IPS DF 19.7 (cell line): ENCODE measurements around the gene ST8SIA5.

Experiments used
- DNase-seq: peaks from one replicate; pipeline ENCODE4 v3.0.0-alpha.2; 2013; ENCODE audit warnings: low read depth, low spot score

The ST8SIA5 gene

GRCh38 chr18:46712406-46712805 lies 44.4 kb downstream of the ST8SIA5 start:
- no peak for DNase-seq

GRCh38 chr18:46711444-46711863 lies 45.4 kb downstream of the ST8SIA5 start:
- no peak for DNase-seq

GRCh38 chr18:46706968-46707367 lies 49.9 kb downstream of the ST8SIA5 start:
- DNase-seq: no peak

- DNase-seq: no peak
These were observed 51.3 kb downstream of the ST8SIA5 start for GRCh38 chr18:46705521-46705920.

- no peak for DNase-seq
These were observed 52.0 kb downstream of the ST8SIA5 start for GRCh38 chr18:46704816-46705215.

GRCh38 chr18:46704189-46704588 lies 52.7 kb downstream of the ST8SIA5 start:
- DNase-seq: no peak

- DNase-seq: no peak
These were observed 54.4 kb downstream of the ST8SIA5 start for GRCh38 chr18:46702471-46702870.

- DNase-seq: no peak
These were observed 56.6 kb downstream of the ST8SIA5 start for GRCh38 chr18:46700066-46700824.

GRCh38 chr18:46696702-46697101 lies 60.2 kb downstream of the ST8SIA5 start:
- DNase-seq: no peak

GRCh38 chr18:46696268-46696667 lies 60.6 kb downstream of the ST8SIA5 start:
- DNase-seq: no peak

GRCh38 chr18:46693996-46694395 lies 62.9 kb downstream of the ST8SIA5 start:
- DNase-seq: no peak

GRCh38 chr18:46688853-46689525 lies 67.9 kb downstream of the ST8SIA5 start:
- DNase-seq: no peak

GRCh38 chr18:46686186-46686585 lies 70.7 kb downstream of the ST8SIA5 start:
- DNase-seq: no peak

GRCh38 chr18:46683252-46683651 lies 73.6 kb downstream of the ST8SIA5 start:
- DNase-seq: no peak

GRCh38 chr18:46680784-46681695 lies 75.8 kb downstream of the ST8SIA5 start:
- DNase-seq: no peak

GRCh38 chr18:46679846-46680598 lies 76.8 kb downstream of the ST8SIA5 start:
- DNase-seq: no peak

- no peak for DNase-seq
These were observed 78.0 kb downstream of the ST8SIA5 start for GRCh38 chr18:46678785-46679399.

- no peak for DNase-seq
These were observed 78.8 kb downstream of the ST8SIA5 start for GRCh38 chr18:46678041-46678440.

GRCh38 chr18:46677611-46678010 lies 79.2 kb downstream of the ST8SIA5 start:
- DNase-seq: no peak

- DNase-seq: no peak
These were observed 80.5 kb downstream of the ST8SIA5 start for GRCh38 chr18:46676182-46676835.
